ENCODE measurements around the gene TRMT44.
"Not testable (repeated sequence)": the region's sequence is repeated elsewhere in the genome, so short reads cannot be mapped to it uniquely, and the experiment has no call there.

TRMT44 gene

DNA sequence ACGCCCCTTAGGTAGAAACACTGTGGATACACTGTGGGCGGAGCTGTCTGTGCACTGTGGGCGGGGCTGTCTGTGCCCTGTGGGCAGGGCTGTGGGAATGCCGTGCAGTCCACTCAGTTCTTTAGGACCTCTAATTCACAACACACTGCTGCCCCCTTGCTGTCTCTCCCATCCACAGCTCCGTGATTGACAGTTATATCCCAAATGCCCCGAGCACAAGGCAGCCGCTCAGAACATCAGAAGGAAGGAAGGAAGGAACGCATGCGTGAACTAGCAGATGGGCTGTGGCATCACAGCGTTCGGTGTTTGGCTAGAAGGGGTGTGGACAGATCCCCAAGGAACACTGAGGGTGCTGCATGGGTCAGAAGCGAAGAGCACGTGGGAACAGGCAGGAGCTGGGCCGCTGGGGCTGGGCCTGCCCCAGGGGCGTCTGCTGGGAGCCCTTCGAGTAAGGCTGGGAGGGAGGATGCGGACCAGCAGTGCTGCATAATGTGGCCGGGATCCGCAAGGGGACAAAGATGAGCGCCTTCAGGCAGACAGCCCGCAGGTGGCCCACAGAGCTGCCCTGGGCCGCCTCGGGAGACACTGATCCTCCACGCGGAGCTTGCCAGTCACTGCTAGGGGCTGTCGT, 29.8 kb upstream of the TRMT44 start:
- no peak for DNase-seq (ENCODE audit: low spot score)
- TF ChIP-seq, protein P1, sequence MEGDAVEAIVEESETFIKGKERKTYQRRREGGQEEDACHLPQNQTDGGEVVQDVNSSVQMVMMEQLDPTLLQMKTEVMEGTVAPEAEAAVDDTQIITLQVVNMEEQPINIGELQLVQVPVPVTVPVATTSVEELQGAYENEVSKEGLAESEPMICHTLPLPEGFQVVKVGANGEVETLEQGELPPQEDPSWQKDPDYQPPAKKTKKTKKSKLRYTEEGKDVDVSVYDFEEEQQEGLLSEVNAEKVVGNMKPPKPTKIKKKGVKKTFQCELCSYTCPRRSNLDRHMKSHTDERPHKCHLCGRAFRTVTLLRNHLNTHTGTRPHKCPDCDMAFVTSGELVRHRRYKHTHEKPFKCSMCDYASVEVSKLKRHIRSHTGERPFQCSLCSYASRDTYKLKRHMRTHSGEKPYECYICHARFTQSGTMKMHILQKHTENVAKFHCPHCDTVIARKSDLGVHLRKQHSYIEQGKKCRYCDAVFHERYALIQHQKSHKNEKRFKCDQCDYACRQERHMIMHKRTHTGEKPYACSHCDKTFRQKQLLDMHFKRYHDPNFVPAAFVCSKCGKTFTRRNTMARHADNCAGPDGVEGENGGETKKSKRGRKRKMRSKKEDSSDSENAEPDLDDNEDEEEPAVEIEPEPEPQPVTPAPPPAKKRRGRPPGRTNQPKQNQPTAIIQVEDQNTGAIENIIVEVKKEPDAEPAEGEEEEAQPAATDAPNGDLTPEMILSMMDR (IDR thresholded peaks at IDR 0.05; ENCODE audit: borderline replicate concordance, control extremely low read depth, extremely low read depth, insufficient read depth, missing control alignments): no peak
- in situ Hi-C loops (cut with MboI; ENCODE audit: low sequenced_read_pairs, unreplicated experiment): no loop called here

DNA sequence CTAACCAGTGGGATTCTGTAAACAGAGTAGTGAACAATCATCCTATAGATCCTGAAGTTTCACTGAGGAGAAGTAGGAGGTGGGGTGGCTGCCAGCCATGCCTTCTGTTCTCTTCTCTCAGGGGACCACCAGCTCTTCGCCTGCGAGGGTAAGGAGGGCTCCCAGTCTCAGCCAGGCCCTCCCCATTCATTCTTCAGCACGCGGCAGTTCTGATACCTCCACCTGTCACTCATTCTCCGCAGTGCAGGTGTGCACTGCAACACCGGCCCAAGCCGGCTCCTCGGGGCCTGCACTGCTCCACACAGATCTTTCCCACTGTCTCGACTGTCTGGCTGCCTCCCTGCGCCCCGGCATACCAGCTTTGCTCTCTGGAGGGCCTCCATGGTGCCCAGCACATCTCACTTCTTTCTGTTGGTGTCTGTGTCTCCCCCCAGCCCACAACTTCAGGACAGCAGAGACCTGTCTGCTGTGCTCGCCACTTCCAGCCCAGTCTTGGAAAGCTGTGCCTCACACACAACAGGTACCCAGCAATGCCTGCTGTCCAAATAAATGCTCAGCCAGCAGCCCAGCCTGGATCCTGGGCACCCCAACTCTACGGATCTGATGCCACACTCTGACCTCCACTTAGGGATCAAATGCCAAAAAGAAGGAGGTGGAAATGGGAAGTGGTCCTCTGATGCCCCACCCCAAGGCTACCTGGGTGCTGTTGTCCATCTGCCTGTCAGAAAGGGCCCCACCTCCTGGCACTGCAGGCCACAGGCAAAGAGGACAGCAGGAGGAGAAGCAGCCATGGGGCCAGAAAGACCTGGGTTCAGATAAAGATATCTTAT, 29.0 kb upstream of the TRMT44 start:
- TF ChIP-seq, protein P1 (IDR thresholded peaks at IDR 0.05; ENCODE audit: borderline replicate concordance, control extremely low read depth, extremely low read depth, insufficient read depth, missing control alignments): no peak
- no peak for DNase-seq (ENCODE audit: low spot score)
- in situ Hi-C loops (cut with MboI; ENCODE audit: low sequenced_read_pairs, unreplicated experiment): no loop called here

DNA sequence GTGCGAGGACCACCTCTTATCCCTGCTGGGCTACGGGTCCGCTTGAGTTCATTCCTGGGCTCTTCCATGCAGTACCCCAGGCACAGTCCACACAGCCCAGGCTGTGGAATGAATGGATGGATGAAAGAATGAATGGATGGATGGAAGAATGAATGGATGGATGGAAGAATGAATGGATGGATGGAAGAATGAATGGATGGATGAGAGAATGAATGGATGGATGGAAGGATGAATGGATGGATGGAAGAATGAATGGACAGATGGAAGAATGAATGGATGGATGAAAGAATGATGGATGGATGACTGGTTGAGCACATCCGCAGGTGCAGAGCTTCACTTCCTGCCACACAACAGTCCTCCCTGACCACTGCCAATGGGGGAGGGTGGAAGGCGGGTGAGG, 28.3 kb upstream of the TRMT44 start:
- TF ChIP-seq, protein P1 (IDR thresholded peaks at IDR 0.05; ENCODE audit: borderline replicate concordance, control extremely low read depth, extremely low read depth, insufficient read depth, missing control alignments): no peak
- in situ Hi-C loops (cut with MboI; ENCODE audit: low sequenced_read_pairs, unreplicated experiment): no loop called here
- DNase-seq (ENCODE audit: low spot score): no peak

DNA sequence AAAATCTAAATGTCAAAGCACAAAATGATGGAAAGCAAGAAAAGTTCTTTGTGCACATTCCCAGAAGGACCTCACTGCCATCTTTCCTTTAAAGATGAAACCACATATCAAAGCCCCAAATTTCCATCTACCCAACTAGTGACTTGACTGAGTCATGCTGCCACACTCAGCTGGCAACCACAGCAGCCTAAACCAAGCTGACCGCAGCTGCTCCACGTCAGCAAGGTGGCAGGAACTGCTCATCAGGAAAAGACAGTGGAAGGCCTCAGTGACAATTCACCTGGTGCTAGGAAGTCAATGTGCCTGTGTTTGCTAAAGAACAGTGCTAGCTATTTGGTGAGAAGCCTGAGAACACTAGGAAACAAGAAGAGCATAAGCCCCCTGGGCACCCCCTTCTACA, 26.2 kb upstream of the TRMT44 start:
- no peak for DNase-seq (ENCODE audit: low spot score)
- TF ChIP-seq, protein P1 (IDR thresholded peaks at IDR 0.05; ENCODE audit: borderline replicate concordance, control extremely low read depth, extremely low read depth, insufficient read depth, missing control alignments): no peak
- in situ Hi-C loops (cut with MboI; ENCODE audit: low sequenced_read_pairs, unreplicated experiment): no loop called here

DNA sequence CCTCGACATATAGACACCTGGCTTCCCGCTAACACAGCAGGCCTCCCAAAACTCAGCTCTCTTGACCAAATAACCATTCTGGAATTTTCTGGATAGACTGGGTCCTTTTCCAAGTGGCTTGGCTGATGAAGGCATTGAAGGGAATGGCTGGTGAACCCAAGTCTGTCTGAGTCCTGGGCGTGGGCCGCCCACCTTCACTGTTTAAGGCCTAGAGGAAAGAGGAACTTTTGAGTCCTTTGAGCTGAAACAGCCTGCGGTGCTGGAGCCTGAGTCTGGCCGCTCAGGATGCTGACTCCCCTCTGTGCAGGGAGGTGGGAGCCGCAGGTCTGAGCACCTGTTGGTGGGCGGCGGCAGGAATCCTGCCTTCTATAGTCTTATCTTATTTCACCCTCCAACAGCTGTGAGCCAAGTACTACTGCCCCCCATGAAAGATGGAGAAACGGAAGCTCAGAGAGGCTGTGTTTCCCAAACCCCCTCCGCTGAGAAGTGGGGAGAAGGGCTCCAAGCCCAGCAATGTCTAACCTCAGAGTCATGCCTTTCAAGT, 23.4 kb upstream of the TRMT44 start:
- no peak for DNase-seq (ENCODE audit: low spot score)
- TF ChIP-seq, protein P1 (IDR thresholded peaks at IDR 0.05; ENCODE audit: borderline replicate concordance, control extremely low read depth, extremely low read depth, insufficient read depth, missing control alignments): no peak
- in situ Hi-C loops (cut with MboI; ENCODE audit: low sequenced_read_pairs, unreplicated experiment): no loop called here

DNA sequence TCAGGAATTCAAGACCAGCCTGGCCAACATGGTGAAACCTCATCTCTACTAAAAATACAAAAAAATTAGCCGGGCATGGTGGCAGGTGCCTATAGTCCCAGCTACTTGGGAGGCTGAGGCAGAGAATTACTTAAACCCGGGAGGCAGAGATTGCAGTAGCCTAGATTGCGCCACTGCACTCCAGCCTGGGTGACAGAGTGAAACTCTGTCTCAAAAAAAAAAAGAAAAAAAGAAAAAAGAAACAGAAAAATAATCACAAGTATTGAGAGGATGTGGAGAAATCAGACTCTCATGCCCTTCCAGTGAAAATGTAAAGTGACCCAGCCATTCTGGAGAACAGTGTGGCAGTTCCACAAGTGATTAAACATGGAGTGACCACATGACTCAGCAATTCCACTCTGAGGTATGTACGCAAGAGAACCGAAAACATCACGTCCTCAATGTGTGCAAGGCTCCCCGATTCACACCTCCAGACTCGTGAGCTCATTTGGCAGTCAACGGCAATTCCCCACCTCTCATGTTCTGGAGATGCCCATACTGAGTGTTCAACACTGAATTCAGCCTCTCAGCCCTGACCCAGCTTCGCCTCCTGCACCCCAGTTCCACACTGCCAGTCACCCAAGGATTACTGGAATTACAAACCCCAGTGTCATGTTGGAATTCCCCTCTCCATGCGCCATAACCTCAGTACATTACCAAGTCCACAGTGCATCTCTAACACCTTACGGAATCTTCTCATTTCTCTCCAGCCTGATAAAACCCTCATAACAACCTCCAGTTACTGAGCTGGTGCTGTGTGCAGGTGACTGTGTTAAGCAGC, 21.1 kb upstream of the TRMT44 start:
- TF ChIP-seq, protein P1 (IDR thresholded peaks at IDR 0.05; ENCODE audit: borderline replicate concordance, control extremely low read depth, extremely low read depth, insufficient read depth, missing control alignments): no peak
- in situ Hi-C loops (cut with MboI; ENCODE audit: low sequenced_read_pairs, unreplicated experiment): no loop called here
- DNase-seq (ENCODE audit: low spot score): peak; percentile 74

DNA sequence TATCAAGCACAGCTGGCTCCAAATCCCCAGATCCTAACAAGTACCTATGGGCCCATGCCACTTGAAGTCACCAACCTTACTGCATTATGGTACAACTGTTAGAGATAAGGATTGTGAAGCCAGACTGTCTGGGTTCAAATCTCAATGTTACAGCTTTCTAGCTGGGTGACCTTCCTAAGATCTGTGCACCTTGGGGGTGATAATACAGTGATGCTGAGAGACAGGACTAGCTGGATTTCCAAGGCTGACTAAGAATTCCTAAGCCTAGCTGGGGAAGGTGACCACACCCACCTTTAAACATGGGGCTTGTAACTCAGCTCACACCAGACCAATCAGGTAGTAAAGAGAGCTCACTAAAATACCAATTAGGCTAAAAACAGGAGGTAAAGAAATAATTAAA, 20.4 kb upstream of the TRMT44 start:
- DNase-seq (ENCODE audit: low spot score); in situ Hi-C loops (cut with MboI; ENCODE audit: low sequenced_read_pairs, unreplicated experiment): not testable (repeated sequence)
